ENCODE results near the gene CFAP251. TPM values are rescaled to one million over a fixed set of nuclear protein-coding genes. Genes with fewer than 3 reads are reported as not detected.
"Not testable (repeated sequence)": the region's sequence is repeated elsewhere in the genome, so short reads cannot be mapped to it uniquely, and the experiment has no call there.

Gene CFAP251
- total and polyA plus RNA-seq, 2 donors (not counting 1 experiment from before 2014, with no cell fraction given), result 2.7 to 7.9 TPM

DNA sequence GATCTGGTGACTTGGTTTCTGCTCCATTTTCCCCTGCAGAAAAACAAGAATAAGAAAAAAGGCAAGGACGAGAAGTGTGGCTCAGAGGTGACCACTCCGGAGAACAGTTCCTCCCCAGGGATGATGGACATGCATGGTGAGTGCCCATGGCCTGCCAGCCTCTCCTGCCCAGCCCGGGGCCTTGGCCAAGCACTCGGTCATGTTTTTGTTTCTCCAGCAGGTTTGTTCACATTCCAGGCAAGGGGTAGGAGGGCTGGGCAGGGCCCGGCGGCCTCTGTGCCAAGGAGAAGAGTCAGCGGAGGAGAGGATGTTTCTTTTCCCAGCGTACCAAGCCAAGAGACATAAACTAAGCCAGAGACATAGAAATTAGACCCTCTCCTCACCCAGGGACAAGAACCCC is 116.9 kb downstream of the CFAP251 start:
- H3K27me3 ChIP-seq (ENCODE audit: control insufficient read depth, insufficient read depth, low read length), result no peaks in the 10 kb centered on the region
- no peak for TF ChIP-seq EZH2 (IDR thresholded peaks at IDR 0.05; ENCODE audit: low read length, missing control alignments)
- no peak for TF ChIP-seq CTCF (conservative IDR thresholded peaks at IDR 0.05 in 1 of 2, IDR thresholded peaks at IDR 0.05 in 1 of 2; ENCODE audit: low read depth in 1 of 2, low read length in 2 of 2)
- no peak overlapping the region for H3K4me3 ChIP-seq (replicated peaks in 1 of 4; ENCODE audit: control extremely low read depth in 1 of 4, insufficient read depth in 1 of 4, low read depth in 3 of 4, low read length in 4 of 4)
- H3K9me3 ChIP-seq (ENCODE audit: control insufficient read depth, insufficient read depth, low read depth, low read length), result no peaks in the 10 kb centered on the region
- H3K27ac ChIP-seq (ENCODE audit: insufficient read depth, low read length), result no peak overlapping the region
- H3K36me3 ChIP-seq (ENCODE audit: control insufficient read depth, insufficient read depth, low read length), result peaks cover 1% of the 10 kb centered on the region
- no peak overlapping the region for H3K4me2 ChIP-seq (ENCODE audit: extremely low read depth, insufficient read depth, low read length)
- no peaks in the 10 kb centered on the region for H3K4me1 ChIP-seq (ENCODE audit: control insufficient read depth, extremely low read depth, insufficient read depth, low read length)
- H2AFZ ChIP-seq (ENCODE audit: low read length), result no peak overlapping the region
- H3K79me2 ChIP-seq (ENCODE audit: control insufficient read depth, insufficient read depth, low read length), result peaks cover 3% of the 10 kb centered on the region
- DNase-seq (ENCODE audit: low read depth in 2 of 2), result no peak
- no peak overlapping the region for H3K9ac ChIP-seq (ENCODE audit: insufficient read depth, low read length)
- no peaks in the 10 kb centered on the region for H4K20me1 ChIP-seq (ENCODE audit: control insufficient read depth, extremely low read depth, insufficient read depth, low read length)

DNA sequence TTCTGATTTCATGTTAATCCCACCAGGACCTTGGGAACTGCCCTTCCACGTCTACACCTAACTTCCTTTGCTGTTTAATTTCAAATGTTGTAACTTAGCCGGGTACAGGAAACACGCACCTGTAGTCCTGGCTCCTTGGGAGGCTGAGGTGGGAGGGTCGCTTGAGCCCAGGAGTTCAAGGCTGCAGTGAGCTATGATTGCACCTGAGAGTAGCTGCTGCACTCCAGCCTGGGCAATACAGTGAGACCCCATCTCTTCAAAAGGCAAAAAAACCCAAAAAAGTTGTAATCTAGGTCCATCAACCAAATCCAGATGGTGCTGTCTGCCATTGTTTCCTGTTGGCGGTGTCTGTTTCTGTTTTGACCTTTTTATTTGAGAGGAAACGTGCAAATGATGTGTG is 117.8 kb downstream of the CFAP251 start:
- Histone ChIP-seq H3K9ac (ENCODE audit: insufficient read depth, low read length) (no peak overlapping the region), H3K27ac (ENCODE audit: insufficient read depth, low read length) (no peak overlapping the region), H3K79me2 (ENCODE audit: control insufficient read depth, insufficient read depth, low read length) (no peaks in the 10 kb centered on the region), H2AFZ (ENCODE audit: low read length) (no peak overlapping the region), H3K27me3 (ENCODE audit: control insufficient read depth, insufficient read depth, low read length) (no peaks in the 10 kb centered on the region), H3K4me1 (ENCODE audit: control insufficient read depth, extremely low read depth, insufficient read depth, low read length) (no peaks in the 10 kb centered on the region), H3K9me3 (ENCODE audit: control insufficient read depth, insufficient read depth, low read depth, low read length) (no peaks in the 10 kb centered on the region), H3K36me3 (ENCODE audit: control insufficient read depth, insufficient read depth, low read length) (peaks cover 1% of the 10 kb centered on the region), H3K4me2 (ENCODE audit: extremely low read depth, insufficient read depth, low read length) (no peak overlapping the region), H3K4me3 (replicated peaks in 1 of 4; ENCODE audit: control extremely low read depth in 1 of 4, insufficient read depth in 1 of 4, low read depth in 3 of 4, low read length in 4 of 4) (no peak overlapping the region), H4K20me1 (ENCODE audit: control insufficient read depth, extremely low read depth, insufficient read depth, low read length) (no peaks in the 10 kb centered on the region)
- DNase-seq (ENCODE audit: low read depth in 2 of 2), result no peak
- TF ChIP-seq CTCF (conservative IDR thresholded peaks at IDR 0.05 in 1 of 2, IDR thresholded peaks at IDR 0.05 in 1 of 2; ENCODE audit: low read depth in 1 of 2, low read length in 2 of 2), result no peak
- no peak for TF ChIP-seq EZH2 (IDR thresholded peaks at IDR 0.05; ENCODE audit: low read length, missing control alignments)

DNA sequence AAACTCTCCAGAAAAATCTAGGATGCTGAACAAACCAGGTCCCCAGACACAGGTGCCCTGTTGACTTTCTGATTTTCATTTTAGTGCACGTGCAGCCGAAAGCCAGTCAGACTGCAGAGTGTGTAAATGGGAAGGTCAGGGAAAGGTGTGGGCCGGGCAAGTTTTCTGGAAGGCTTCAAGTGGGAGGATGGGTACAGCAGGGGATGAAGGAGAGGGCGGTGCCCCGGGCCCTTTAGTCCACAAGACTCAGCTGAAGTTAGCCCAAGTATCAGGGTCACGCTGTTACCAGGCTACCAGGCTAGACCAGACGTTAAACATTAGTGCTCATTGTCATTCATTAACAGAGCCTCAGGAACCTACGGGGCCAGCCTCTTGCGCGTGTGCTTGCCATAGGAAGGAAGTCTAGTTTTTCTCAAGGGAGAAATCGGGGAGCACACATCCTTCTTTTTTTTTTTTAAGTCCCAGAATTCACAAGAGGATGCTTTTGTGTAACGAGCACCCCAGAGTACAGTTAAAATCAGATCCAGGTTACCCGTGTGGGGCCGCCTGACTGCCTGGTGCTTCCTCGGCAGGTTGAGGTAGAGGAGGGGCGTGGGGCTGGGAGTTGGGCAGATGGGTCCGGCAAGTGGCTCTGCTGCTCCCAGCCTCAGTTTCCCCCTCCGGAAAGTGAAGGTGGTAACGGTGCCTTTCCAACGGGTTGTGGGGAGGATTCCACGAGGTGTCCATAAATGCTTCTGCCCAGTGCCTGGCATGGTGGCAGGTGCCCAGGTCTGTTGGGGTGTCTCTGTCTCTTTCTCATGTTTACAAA is 122.4 kb downstream of the CFAP251 start:
- no peak overlapping the region for H3K27ac ChIP-seq (ENCODE audit: insufficient read depth, low read length)
- no peaks in the 10 kb centered on the region for H3K79me2 ChIP-seq (ENCODE audit: control insufficient read depth, insufficient read depth, low read length)
- no peaks in the 10 kb centered on the region for H4K20me1 ChIP-seq (ENCODE audit: control insufficient read depth, extremely low read depth, insufficient read depth, low read length)
- no peak overlapping the region for H3K9ac ChIP-seq (ENCODE audit: insufficient read depth, low read length)
- H3K4me2 ChIP-seq (ENCODE audit: extremely low read depth, insufficient read depth, low read length), result no peak overlapping the region
- peaks cover 1% of the 10 kb centered on the region for H3K36me3 ChIP-seq (ENCODE audit: control insufficient read depth, insufficient read depth, low read length)
- no peak overlapping the region for H3K4me3 ChIP-seq (replicated peaks in 1 of 4; ENCODE audit: control extremely low read depth in 1 of 4, insufficient read depth in 1 of 4, low read depth in 3 of 4, low read length in 4 of 4)
- no peaks in the 10 kb centered on the region for H3K9me3 ChIP-seq (ENCODE audit: control insufficient read depth, insufficient read depth, low read depth, low read length)
- H3K4me1 ChIP-seq (ENCODE audit: control insufficient read depth, extremely low read depth, insufficient read depth, low read length), result no peaks in the 10 kb centered on the region
- H2AFZ ChIP-seq (ENCODE audit: low read length), result no peak overlapping the region
- H3K27me3 ChIP-seq (ENCODE audit: control insufficient read depth, insufficient read depth, low read length), result no peaks in the 10 kb centered on the region
- no peak for DNase-seq (ENCODE audit: low read depth in 2 of 2)
- TF ChIP-seq EZH2 (IDR thresholded peaks at IDR 0.05; ENCODE audit: low read length, missing control alignments), result no peak
- TF ChIP-seq CTCF (conservative IDR thresholded peaks at IDR 0.05 in 1 of 2, IDR thresholded peaks at IDR 0.05 in 1 of 2; ENCODE audit: low read depth in 1 of 2, low read length in 2 of 2), result no peak

DNA sequence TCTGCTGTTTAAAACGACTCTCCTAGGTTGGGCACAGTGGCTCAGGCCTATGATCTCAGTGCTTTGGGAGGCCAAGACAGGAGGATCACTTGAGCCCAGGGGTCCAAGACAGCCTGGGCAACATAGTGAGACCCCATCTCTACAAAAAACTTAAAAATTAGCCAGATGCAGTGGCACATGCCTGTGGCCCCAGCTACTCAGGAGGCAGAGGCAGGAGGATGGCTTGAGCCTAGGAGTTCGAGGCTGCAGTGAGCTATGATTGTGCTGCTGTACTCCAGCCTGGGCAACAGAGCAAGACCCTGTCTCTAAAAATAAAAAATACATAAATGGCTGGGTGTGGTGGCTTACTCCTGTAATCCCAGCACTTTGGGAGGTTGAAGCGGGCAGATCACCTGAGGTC is 123.1 kb downstream of the CFAP251 start:
- H3K4me3 ChIP-seq (replicated peaks in 1 of 4; ENCODE audit: control extremely low read depth in 1 of 4, insufficient read depth in 1 of 4, low read depth in 3 of 4, low read length in 4 of 4); H3K27ac ChIP-seq (ENCODE audit: insufficient read depth, low read length); H3K4me1 ChIP-seq (ENCODE audit: control insufficient read depth, extremely low read depth, insufficient read depth, low read length); H3K36me3 ChIP-seq (ENCODE audit: control insufficient read depth, insufficient read depth, low read length); H3K4me2 ChIP-seq (ENCODE audit: extremely low read depth, insufficient read depth, low read length); H3K9ac ChIP-seq (ENCODE audit: insufficient read depth, low read length); H4K20me1 ChIP-seq (ENCODE audit: control insufficient read depth, extremely low read depth, insufficient read depth, low read length); H2AFZ ChIP-seq (ENCODE audit: low read length); DNase-seq (ENCODE audit: low read depth in 2 of 2); H3K9me3 ChIP-seq (ENCODE audit: control insufficient read depth, insufficient read depth, low read depth, low read length); H3K27me3 ChIP-seq (ENCODE audit: control insufficient read depth, insufficient read depth, low read length); H3K79me2 ChIP-seq (ENCODE audit: control insufficient read depth, insufficient read depth, low read length): not testable (repeated sequence)
